Measurements from ENCODE around the gene PLEKHG4B. TPM values are rescaled to one million over a fixed set of nuclear protein-coding genes. Genes with fewer than 3 reads are reported as not detected.

PLEKHG4B gene
- polyA plus RNA-seq, 1 of the 3 experiments (the other 2 are of a cell fraction), result 0.18 TPM

DNA sequence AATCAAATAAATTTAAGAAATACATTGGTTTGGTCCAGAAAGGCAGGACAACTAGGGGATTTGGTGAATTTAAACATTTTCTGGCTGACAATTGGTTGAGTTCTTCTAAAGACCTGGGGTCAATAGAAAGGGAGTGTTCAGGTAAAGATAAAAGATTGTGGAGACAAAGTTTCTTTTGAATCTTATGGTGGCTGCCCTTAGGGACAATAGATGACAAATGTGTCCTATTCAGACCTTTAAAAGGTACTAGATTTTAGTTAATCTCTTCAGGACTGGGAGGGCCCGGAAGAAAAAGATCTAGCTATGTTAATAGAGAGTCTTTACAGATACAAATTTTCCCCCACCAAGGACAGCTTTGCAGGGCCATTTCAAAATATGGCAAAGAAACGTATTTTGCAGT is 35.9 kb downstream of the PLEKHG4B start:
- H3K36me3 ChIP-seq (replicated peaks in 1 of 2; ENCODE audit: control insufficient read depth in 1 of 2, insufficient read depth in 2 of 2, low read length in 1 of 2), result no peaks in the 10 kb centered on the region
- H3K4me3 ChIP-seq (ENCODE audit: low read depth in 2 of 2, low read length in 1 of 2), result no peak overlapping the region
- TF ChIP-seq RXRA (IDR thresholded peaks at IDR 0.05; ENCODE audit: borderline replicate concordance, low read depth) (no peak), RFX5 (IDR thresholded peaks at IDR 0.05; ENCODE audit: low read length) (no peak), GATA2 (CRISPR knock-in tag; IDR thresholded peaks at IDR 0.05) (no peak), RAD21 (IDR thresholded peaks at IDR 0.05; ENCODE audit: low read length) (no peak), SIN3A (IDR thresholded peaks at IDR 0.05; ENCODE audit: borderline replicate concordance, low read depth, low read length) (no peak), FOSL2 (IDR thresholded peaks at IDR 0.05; ENCODE audit: borderline replicate concordance, low read depth) (no peak), RCOR1 (IDR thresholded peaks at IDR 0.05; ENCODE audit: low read length) (no peak), YY1 (IDR thresholded peaks at IDR 0.05; ENCODE audit: low read depth) (no peak), MXI1 (IDR thresholded peaks at IDR 0.05; ENCODE audit: low read depth, low read length) (no peak), FOXJ3 (CRISPR knock-in tag; IDR thresholded peaks at IDR 0.05) (no peak), EP300 (IDR thresholded peaks at IDR 0.05; ENCODE audit: borderline replicate concordance in 1 of 2, low read depth in 1 of 2, low read length in 1 of 2) (no peak), POLR2AphosphoS5 (IDR thresholded peaks at IDR 0.05; ENCODE audit: low read depth, low read length) (no peak), REST (IDR thresholded peaks at IDR 0.05; ENCODE audit: low read depth, low read length) (no peak), TAF1 (IDR thresholded peaks at IDR 0.05; ENCODE audit: borderline replicate concordance, low read depth, low read length) (no peak), NFIC (IDR thresholded peaks at IDR 0.05; ENCODE audit: borderline replicate concordance) (no peak)
- TF ChIP-seq, protein P1, sequence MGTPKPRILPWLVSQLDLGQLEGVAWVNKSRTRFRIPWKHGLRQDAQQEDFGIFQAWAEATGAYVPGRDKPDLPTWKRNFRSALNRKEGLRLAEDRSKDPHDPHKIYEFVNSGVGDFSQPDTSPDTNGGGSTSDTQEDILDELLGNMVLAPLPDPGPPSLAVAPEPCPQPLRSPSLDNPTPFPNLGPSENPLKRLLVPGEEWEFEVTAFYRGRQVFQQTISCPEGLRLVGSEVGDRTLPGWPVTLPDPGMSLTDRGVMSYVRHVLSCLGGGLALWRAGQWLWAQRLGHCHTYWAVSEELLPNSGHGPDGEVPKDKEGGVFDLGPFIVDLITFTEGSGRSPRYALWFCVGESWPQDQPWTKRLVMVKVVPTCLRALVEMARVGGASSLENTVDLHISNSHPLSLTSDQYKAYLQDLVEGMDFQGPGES (IDR thresholded peaks at IDR 0.05; ENCODE audit: low read depth, low read length), result no peak
- TF ChIP-seq, protein P2, sequence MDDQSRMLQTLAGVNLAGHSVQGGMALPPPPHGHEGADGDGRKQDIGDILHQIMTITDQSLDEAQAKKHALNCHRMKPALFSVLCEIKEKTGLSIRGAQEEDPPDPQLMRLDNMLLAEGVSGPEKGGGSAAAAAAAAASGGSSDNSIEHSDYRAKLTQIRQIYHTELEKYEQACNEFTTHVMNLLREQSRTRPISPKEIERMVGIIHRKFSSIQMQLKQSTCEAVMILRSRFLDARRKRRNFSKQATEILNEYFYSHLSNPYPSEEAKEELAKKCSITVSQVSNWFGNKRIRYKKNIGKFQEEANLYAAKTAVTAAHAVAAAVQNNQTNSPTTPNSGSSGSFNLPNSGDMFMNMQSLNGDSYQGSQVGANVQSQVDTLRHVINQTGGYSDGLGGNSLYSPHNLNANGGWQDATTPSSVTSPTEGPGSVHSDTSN (IDR thresholded peaks at IDR 0.05), result no peak
- no peaks in the 10 kb centered on the region for H3F3A ChIP-seq (replicated peaks; ENCODE audit: insufficient read depth)
- no peak overlapping the region for H3K27ac ChIP-seq (ENCODE audit: low read depth in 2 of 2, low read length in 1 of 2)
- no peak overlapping the region for H3K9ac ChIP-seq
- no peak overlapping the region for H2AFZ ChIP-seq (ENCODE audit: low read depth)
- ChIA-PET CTCF (no interaction called here), POLR2A (no interaction called here)
- H3K4me1 ChIP-seq (ENCODE audit: control insufficient read depth in 1 of 2, insufficient read depth in 2 of 2, low read depth in 1 of 2, low read length in 1 of 2), result no peaks in the 10 kb centered on the region
- H3K9me3 ChIP-seq, result no peaks in the 10 kb centered on the region
- no peaks in the 10 kb centered on the region for H4K20me1 ChIP-seq (ENCODE audit: insufficient read depth)
- 38% methylated on average over 2 of the region's 2 CpGs for WGBS (ENCODE audit: low lambda C conversion rate)
- no peaks in the 10 kb centered on the region for H3K27me3 ChIP-seq (ENCODE audit: insufficient read depth)
- no peak for DNase-seq
- H3K79me2 ChIP-seq (ENCODE audit: insufficient read depth), result no peaks in the 10 kb centered on the region
- no peaks in the 10 kb centered on the region for H3K9me2 ChIP-seq
- no peak overlapping the region for H3K4me2 ChIP-seq

Measured in SK-N-SH (cell line).